Trophoblast cell (in vitro differentiated cells and primary cell): Measurements from ENCODE around the gene LCN10. TPM values are rescaled to one million over a fixed set of nuclear protein-coding genes. Genes with fewer than 3 reads are reported as not detected.

ENCODE experiments used
- DNase-seq, 2 donors: peaks; one replicate each; pipeline ENCODE4 v3.0.0-alpha.2; 2016
- H2AFZ ChIP-seq: 2 replicates; pipeline ENCODE4 v1.6.1; 2013; ENCODE audit warnings: low read length, moderate library complexity, mild to moderate bottlenecking; ENCODE audit not compliant: insufficient read depth, poor library complexity
- H2AK5ac ChIP-seq: 2 replicates; pipeline ENCODE4 v1.6.1; 2013; ENCODE audit warnings: mild to moderate bottlenecking, low read length
- H2BK120ac ChIP-seq: 2 replicates; pipeline ENCODE4 v1.6.1; 2013; ENCODE audit warnings: low read length, mild to moderate bottlenecking, moderate library complexity; ENCODE audit not compliant: insufficient read depth, poor library complexity
- H2BK12ac ChIP-seq: 2 replicates; pipeline ENCODE4 v1.6.1; 2013; ENCODE audit warnings: mild to moderate bottlenecking, low read length, moderate library complexity
- H2BK5ac ChIP-seq: 2 replicates; pipeline ENCODE4 v1.6.1; 2013; ENCODE audit warnings: low read length, low read depth, moderate library complexity, mild to moderate bottlenecking; ENCODE audit not compliant: poor library complexity
- H3K14ac ChIP-seq: 2 replicates; pipeline ENCODE4 v1.6.1; 2013; ENCODE audit warnings: mild to moderate bottlenecking, low read length
- H3K18ac ChIP-seq: 2 replicates; pipeline ENCODE4 v1.6.1; 2013; ENCODE audit warnings: mild to moderate bottlenecking, low read length
- H3K23ac ChIP-seq: 2 replicates; pipeline ENCODE4 v1.6.1; 2013; ENCODE audit warnings: low read length
- H3K27ac ChIP-seq: 2 replicates; pipeline ENCODE4 v1.5.1; 2013; ENCODE audit warnings: low read depth, mild to moderate bottlenecking, inconsistent platforms, low read length, moderate library complexity
- H3K27me3 ChIP-seq: 2 replicates; pipeline ENCODE4 v1.6.1; 2013; ENCODE audit warnings: inconsistent platforms, mild to moderate bottlenecking, low read length, moderate library complexity; ENCODE audit not compliant: insufficient read depth
- H3K36me3 ChIP-seq, 2 experiments: 1 replicate in 1 of 2; 2 replicates in 1 of 2; pipeline ENCODE4 v1.6.1; 2013; ENCODE audit warnings: low read length in 2 of 2, mild to moderate bottlenecking in 2 of 2, moderate library complexity in 1 of 2; ENCODE audit not compliant: insufficient read depth in 2 of 2, control insufficient read depth in 1 of 2
- H3K4ac ChIP-seq: 2 replicates; pipeline ENCODE4 v1.6.1; 2013; ENCODE audit warnings: low read depth, mild to moderate bottlenecking, low read length, moderate library complexity
- H3K4me1 ChIP-seq, 2 experiments: 1 replicate in 1 of 2; 2 replicates in 1 of 2; pipeline ENCODE4 v1.6.1; 2013; ENCODE audit warnings: low read length in 2 of 2, mild to moderate bottlenecking in 2 of 2, moderate library complexity in 1 of 2; ENCODE audit not compliant: insufficient read depth in 2 of 2, control insufficient read depth in 1 of 2
- H3K4me2 ChIP-seq: 2 replicates; pipeline ENCODE4 v1.6.1; 2013; ENCODE audit warnings: inconsistent platforms, mild to moderate bottlenecking, low read length, moderate library complexity
- H3K4me3 ChIP-seq: 2 replicates; pipeline ENCODE4 v1.5.1; 2013; ENCODE audit warnings: mild to moderate bottlenecking, low read depth, low read length, inconsistent platforms
- H3K79me1 ChIP-seq: one replicate; pipeline ENCODE4 v1.6.1; 2013; ENCODE audit warnings: low read length
- H3K79me2 ChIP-seq: 2 replicates; pipeline ENCODE4 v1.6.1; 2013; ENCODE audit warnings: low read length, mild to moderate bottlenecking; ENCODE audit not compliant: control insufficient read depth, insufficient read depth, poor library complexity
- H3K9ac ChIP-seq: 2 replicates; pipeline ENCODE4 v1.6.1; 2013; ENCODE audit warnings: mild to moderate bottlenecking, low read length
- H3K9me3 ChIP-seq: 2 replicates; pipeline ENCODE4 v1.6.1; 2013; ENCODE audit warnings: low read depth, mild to moderate bottlenecking, control low read depth, inconsistent platforms, low read length; ENCODE audit not compliant: insufficient read depth
- H4K12ac ChIP-seq: 2 replicates; pipeline ENCODE4 v1.6.1; 2013; ENCODE audit warnings: low read depth, mild to moderate bottlenecking, low read length, moderate library complexity
- H4K8ac ChIP-seq: 2 replicates; pipeline ENCODE4 v1.6.1; 2013; ENCODE audit warnings: low read depth, mild to moderate bottlenecking, low read length, moderate library complexity
- H4K91ac ChIP-seq: one replicate; pipeline ENCODE4 v1.6.1; 2013; ENCODE audit warnings: low read depth, mild to moderate bottlenecking, low read length, moderate library complexity
- WGBS: extraction: QIAGEN DNeasy Blood & Tissue Kit; methylation state at CpG from one replicate; pipeline ENCODE4 v1.1.7; 2013; ENCODE audit warnings: missing lambda C conversion rate; ENCODE audit not compliant: insufficient read length, insufficient coverage; ENCODE audit errors: extremely low coverage; 5-methylcytosine and 5-hydroxymethylcytosine counted together
- polyA plus RNA-seq: library from polyadenylated mRNA; stranded (reverse); fragments of 200-250 nt; gene quantifications from 2 replicates; pipeline ENCODE4 v1.2.3, GENCODE V29; 2013

Gene LCN10
- polyA plus RNA-seq = 0.03 and 0.06 TPM in 2 replicates

GRCh38 chr9:136742591-136743391 lies at the start of gene LCN10:
Gene LCN10, minus strand, starts transcription at chr9:136742940. Its CDS starts 37 bp downstream, at chr9:136742903.
- H3K4me3 ChIP-seq = no peak within 1 kb of the TSS
- WGBS = no CpG with 5 or more reads among the region's 25 CpGs
- no peaks in the 10 kb centered on the region for H3K36me3 ChIP-seq
- H3K79me2 ChIP-seq = no peaks in the 10 kb centered on the region
- no peak within 1 kb of the TSS for H3K27ac ChIP-seq
- H2BK120ac ChIP-seq = no peak within 1 kb of the TSS
- H3K23ac ChIP-seq = no peak within 1 kb of the TSS
- H4K8ac ChIP-seq = no peak within 1 kb of the TSS
- no peak within 1 kb of the TSS for H4K12ac ChIP-seq
- H3K9ac ChIP-seq = no peak within 1 kb of the TSS
- no peak within 1 kb of the TSS for H3K4ac ChIP-seq
- H2AFZ ChIP-seq = no peak within 1 kb of the TSS
- no peaks in the 10 kb centered on the region for H3K27me3 ChIP-seq
- H2BK5ac ChIP-seq = no peak within 1 kb of the TSS
- H3K9me3 ChIP-seq = no peaks in the 10 kb centered on the region
- no peak within 1 kb of the TSS for H2BK12ac ChIP-seq
- H3K18ac ChIP-seq = no peak within 1 kb of the TSS
- no peaks in the 10 kb centered on the region for H3K4me1 ChIP-seq
- H2AK5ac ChIP-seq = no peak within 1 kb of the TSS
- no peak within 1 kb of the TSS for H3K4me2 ChIP-seq
- no peaks in the 10 kb centered on the region for H3K79me1 ChIP-seq
- no peak within 1 kb of the TSS for H4K91ac ChIP-seq
- H3K14ac ChIP-seq = no peak within 1 kb of the TSS
- DNase-seq = no peak

GRCh38 chr9:136791516-136792276 lies 49.0 kb upstream of the LCN10 start:
- H3K4me1 ChIP-seq = peaks cover 24 to 29% of the 10 kb centered on the region in 2 experiments
- peaks cover 14% of the 10 kb centered on the region for H3K79me1 ChIP-seq
- peak overlapping the region; percentile 44 for H2BK5ac ChIP-seq
- H3K23ac ChIP-seq = no peak overlapping the region
- H3K4me3 ChIP-seq = peak overlapping the region; percentile 70
- peak overlapping the region; percentile 7 for H2AFZ ChIP-seq
- peak overlapping the region; percentile 89 for H4K8ac ChIP-seq
- H3K9ac ChIP-seq = peak overlapping the region; percentile 0
- peak overlapping the region; percentile 66 for H3K18ac ChIP-seq
- H2BK120ac ChIP-seq = peak overlapping the region; percentile 35
- peak overlapping the region; percentile 4 for H3K27ac ChIP-seq
- peak overlapping the region; percentile 49 for H3K4ac ChIP-seq
- peaks cover 8 to 13% of the 10 kb centered on the region in 2 experiments for H3K36me3 ChIP-seq
- peaks cover 4% of the 10 kb centered on the region for H3K79me2 ChIP-seq
- peaks cover 2% of the 10 kb centered on the region for H3K9me3 ChIP-seq
- H3K27me3 ChIP-seq = no peaks in the 10 kb centered on the region
- no CpG with 5 or more reads among the region's 29 CpGs for WGBS
- H3K14ac ChIP-seq = peak overlapping the region; percentile 78
- DNase-seq = peak; percentile 74 to 78
- peak overlapping the region; percentile 36 for H4K12ac ChIP-seq
- H2BK12ac ChIP-seq = peak overlapping the region; percentile 3
- H2AK5ac ChIP-seq = peak overlapping the region; percentile 71
- peak overlapping the region; percentile 74 for H4K91ac ChIP-seq
- peak overlapping the region; percentile 51 for H3K4me2 ChIP-seq

GRCh38 chr9:136790640-136791515 lies 48.1 kb upstream of the LCN10 start, which contains the start of gene TMEM141:
Gene TMEM141, plus strand, starts transcription at chr9:136791344. Its CDS starts 27 bp downstream, at chr9:136791371.
- peak within 1 kb of the TSS; percentile 70 for H3K4me3 ChIP-seq
- DNase-seq = peak; percentile 99 to 100
- peak within 1 kb of the TSS; percentile 44 for H2BK5ac ChIP-seq
- peak within 1 kb of the TSS; percentile 36 for H4K12ac ChIP-seq
- peaks cover 20 to 24% of the 10 kb centered on the region in 2 experiments for H3K4me1 ChIP-seq
- peak within 1 kb of the TSS; percentile 0 for H3K9ac ChIP-seq
- peak within 1 kb of the TSS; percentile 89 for H4K8ac ChIP-seq
- H3K79me1 ChIP-seq = peaks cover 11% of the 10 kb centered on the region
- H4K91ac ChIP-seq = peak within 1 kb of the TSS; percentile 74
- peaks cover 4% of the 10 kb centered on the region for H3K79me2 ChIP-seq
- peak within 1 kb of the TSS; percentile 16 for H3K27ac ChIP-seq
- H3K4me2 ChIP-seq = peak within 1 kb of the TSS; percentile 51
- peak within 1 kb of the TSS; percentile 35 for H2BK120ac ChIP-seq
- H3K23ac ChIP-seq = no peak within 1 kb of the TSS
- peaks cover 2% of the 10 kb centered on the region for H3K9me3 ChIP-seq
- no CpG with 5 or more reads among the region's 70 CpGs for WGBS
- no peaks in the 10 kb centered on the region for H3K27me3 ChIP-seq
- H3K14ac ChIP-seq = peak within 1 kb of the TSS; percentile 78
- H2AFZ ChIP-seq = peak within 1 kb of the TSS; percentile 7
- H2BK12ac ChIP-seq = peak within 1 kb of the TSS; percentile 3
- peaks cover 8 to 13% of the 10 kb centered on the region in 2 experiments for H3K36me3 ChIP-seq
- H3K18ac ChIP-seq = peak within 1 kb of the TSS; percentile 66
- peak within 1 kb of the TSS; percentile 71 for H2AK5ac ChIP-seq
- H3K4ac ChIP-seq = peak within 1 kb of the TSS; percentile 49

GRCh38 chr9:136789523-136789937 lies 46.8 kb upstream of the LCN10 start:
- H4K91ac ChIP-seq = no peak overlapping the region
- H3K9ac ChIP-seq = no peak overlapping the region
- no peak overlapping the region for H2BK12ac ChIP-seq
- peak overlapping the region; percentile 57 for H3K27ac ChIP-seq
- peaks cover 2% of the 10 kb centered on the region for H3K9me3 ChIP-seq
- H3K4me1 ChIP-seq = peaks cover 15 to 19% of the 10 kb centered on the region in 2 experiments
- H2BK5ac ChIP-seq = no peak overlapping the region
- no peak overlapping the region for H3K4ac ChIP-seq
- no peak overlapping the region for H4K8ac ChIP-seq
- no peak overlapping the region for H2BK120ac ChIP-seq
- no peak overlapping the region for H2AK5ac ChIP-seq
- H3K14ac ChIP-seq = no peak overlapping the region
- H2AFZ ChIP-seq = no peak overlapping the region
- H3K4me2 ChIP-seq = no peak overlapping the region
- H3K27me3 ChIP-seq = no peaks in the 10 kb centered on the region
- DNase-seq = no peak
- peaks cover 4% of the 10 kb centered on the region for H3K79me2 ChIP-seq
- H3K79me1 ChIP-seq = peaks cover 7% of the 10 kb centered on the region
- no peak overlapping the region for H3K18ac ChIP-seq
- no peak overlapping the region for H3K4me3 ChIP-seq
- no CpG with 5 or more reads among the region's 3 CpGs for WGBS
- H3K23ac ChIP-seq = no peak overlapping the region
- H4K12ac ChIP-seq = no peak overlapping the region
- H3K36me3 ChIP-seq = peaks cover 8 to 13% of the 10 kb centered on the region in 2 experiments
